Measurements from ENCODE around the gene BCL7C. TPM values are rescaled to one million over a fixed set of nuclear protein-coding genes. Genes with fewer than 3 reads are reported as not detected.

Gene BCL7C
- total and polyA plus RNA-seq, 2 of the 13 experiments (the other 11 are each of a cell fraction or from before 2014, with no cell fraction given), result 17.7 to 33.8 TPM

DNA sequence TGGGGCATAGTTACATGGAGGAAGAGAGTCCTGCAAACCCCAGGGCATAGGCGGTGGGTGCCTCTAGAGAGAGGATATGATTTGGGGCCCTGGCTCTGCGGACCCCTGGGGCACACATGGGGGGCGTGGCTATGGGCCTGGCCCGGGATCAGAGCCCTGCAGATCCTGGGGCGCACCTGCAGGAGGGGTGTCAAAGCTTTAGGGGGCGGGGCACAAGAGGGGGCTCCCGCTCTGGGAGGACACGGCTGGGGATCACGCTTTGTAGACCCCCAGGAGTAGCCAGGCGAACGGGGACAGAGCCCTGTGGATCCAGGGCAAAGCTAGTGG lies 497 bp downstream of the BCL7C start (continued):
- no peak for TF ChIP-seq TMF1 (CRISPR knock-in tag; IDR thresholded peaks at IDR 0.05; ENCODE audit: low read depth)
- no peak for TF ChIP-seq MATR3 (CRISPR knock-in tag; IDR thresholded peaks at IDR 0.05)
- TF ChIP-seq, protein P1, sequence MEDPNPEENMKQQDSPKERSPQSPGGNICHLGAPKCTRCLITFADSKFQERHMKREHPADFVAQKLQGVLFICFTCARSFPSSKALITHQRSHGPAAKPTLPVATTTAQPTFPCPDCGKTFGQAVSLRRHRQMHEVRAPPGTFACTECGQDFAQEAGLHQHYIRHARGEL (CRISPR knock-in tag; IDR thresholded peaks at IDR 0.05), result no peak
- TF ChIP-seq SRF (IDR thresholded peaks at IDR 0.05; ENCODE audit: low read depth, low read length), result no peak
- TF ChIP-seq SP5 (CRISPR knock-in tag; IDR thresholded peaks at IDR 0.05; ENCODE audit: borderline replicate concordance, low read depth), result no peak
- TF ChIP-seq ZNF468 (CRISPR knock-in tag; IDR thresholded peaks at IDR 0.05), result no peak
- TF ChIP-seq THAP11 (CRISPR knock-in tag; IDR thresholded peaks at IDR 0.05), result no peak
- 0 out of 2 replicates have a peak, but pooled peaks have one; percentile 23 for TF ChIP-seq FLYWCH1 (CRISPR knock-in tag; IDR thresholded peaks at IDR 0.05)
- no peak for TF ChIP-seq RNF2 (conservative IDR thresholded peaks at IDR 0.05; ENCODE audit: low read depth)
- no peak for TF ChIP-seq CEBPB (IDR thresholded peaks at IDR 0.05; ENCODE audit: borderline replicate concordance, low read depth, low read length)
- TF ChIP-seq HNRNPLL (IDR thresholded peaks at IDR 0.05; ENCODE audit: low read depth, low read length, poor library complexity, severe bottlenecking), result no peak
- TF ChIP-seq, protein P2, sequence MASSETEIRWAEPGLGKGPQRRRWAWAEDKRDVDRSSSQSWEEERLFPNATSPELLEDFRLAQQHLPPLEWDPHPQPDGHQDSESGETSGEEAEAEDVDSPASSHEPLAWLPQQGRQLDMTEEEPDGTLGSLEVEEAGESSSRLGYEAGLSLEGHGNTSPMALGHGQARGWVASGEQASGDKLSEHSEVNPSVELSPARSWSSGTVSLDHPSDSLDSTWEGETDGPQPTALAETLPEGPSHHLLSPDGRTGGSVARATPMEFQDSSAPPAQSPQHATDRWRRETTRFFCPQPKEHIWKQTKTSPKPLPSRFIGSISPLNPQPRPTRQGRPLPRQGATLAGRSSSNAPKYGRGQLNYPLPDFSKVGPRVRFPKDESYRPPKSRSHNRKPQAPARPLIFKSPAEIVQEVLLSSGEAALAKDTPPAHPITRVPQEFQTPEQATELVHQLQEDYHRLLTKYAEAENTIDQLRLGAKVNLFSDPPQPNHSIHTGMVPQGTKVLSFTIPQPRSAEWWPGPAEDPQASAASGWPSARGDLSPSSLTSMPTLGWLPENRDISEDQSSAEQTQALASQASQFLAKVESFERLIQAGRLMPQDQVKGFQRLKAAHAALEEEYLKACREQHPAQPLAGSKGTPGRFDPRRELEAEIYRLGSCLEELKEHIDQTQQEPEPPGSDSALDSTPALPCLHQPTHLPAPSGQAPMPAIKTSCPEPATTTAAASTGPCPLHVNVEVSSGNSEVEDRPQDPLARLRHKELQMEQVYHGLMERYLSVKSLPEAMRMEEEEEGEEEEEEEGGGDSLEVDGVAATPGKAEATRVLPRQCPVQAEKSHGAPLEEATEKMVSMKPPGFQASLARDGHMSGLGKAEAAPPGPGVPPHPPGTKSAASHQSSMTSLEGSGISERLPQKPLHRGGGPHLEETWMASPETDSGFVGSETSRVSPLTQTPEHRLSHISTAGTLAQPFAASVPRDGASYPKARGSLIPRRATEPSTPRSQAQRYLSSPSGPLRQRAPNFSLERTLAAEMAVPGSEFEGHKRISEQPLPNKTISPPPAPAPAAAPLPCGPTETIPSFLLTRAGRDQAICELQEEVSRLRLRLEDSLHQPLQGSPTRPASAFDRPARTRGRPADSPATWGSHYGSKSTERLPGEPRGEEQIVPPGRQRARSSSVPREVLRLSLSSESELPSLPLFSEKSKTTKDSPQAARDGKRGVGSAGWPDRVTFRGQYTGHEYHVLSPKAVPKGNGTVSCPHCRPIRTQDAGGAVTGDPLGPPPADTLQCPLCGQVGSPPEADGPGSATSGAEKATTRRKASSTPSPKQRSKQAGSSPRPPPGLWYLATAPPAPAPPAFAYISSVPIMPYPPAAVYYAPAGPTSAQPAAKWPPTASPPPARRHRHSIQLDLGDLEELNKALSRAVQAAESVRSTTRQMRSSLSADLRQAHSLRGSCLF (CRISPR knock-in tag; IDR thresholded peaks at IDR 0.05; ENCODE audit: borderline replicate concordance), result no peak
- TF ChIP-seq FOXM1 (CRISPR knock-in tag; IDR thresholded peaks at IDR 0.05), result no peak
- no peak for TF ChIP-seq KDM6A (CRISPR knock-in tag; IDR thresholded peaks at IDR 0.05; ENCODE audit: low read depth)
- TF ChIP-seq SNRNP70 (IDR thresholded peaks at IDR 0.05; ENCODE audit: low read depth, low read length), result no peak
- TF ChIP-seq, protein P3, sequence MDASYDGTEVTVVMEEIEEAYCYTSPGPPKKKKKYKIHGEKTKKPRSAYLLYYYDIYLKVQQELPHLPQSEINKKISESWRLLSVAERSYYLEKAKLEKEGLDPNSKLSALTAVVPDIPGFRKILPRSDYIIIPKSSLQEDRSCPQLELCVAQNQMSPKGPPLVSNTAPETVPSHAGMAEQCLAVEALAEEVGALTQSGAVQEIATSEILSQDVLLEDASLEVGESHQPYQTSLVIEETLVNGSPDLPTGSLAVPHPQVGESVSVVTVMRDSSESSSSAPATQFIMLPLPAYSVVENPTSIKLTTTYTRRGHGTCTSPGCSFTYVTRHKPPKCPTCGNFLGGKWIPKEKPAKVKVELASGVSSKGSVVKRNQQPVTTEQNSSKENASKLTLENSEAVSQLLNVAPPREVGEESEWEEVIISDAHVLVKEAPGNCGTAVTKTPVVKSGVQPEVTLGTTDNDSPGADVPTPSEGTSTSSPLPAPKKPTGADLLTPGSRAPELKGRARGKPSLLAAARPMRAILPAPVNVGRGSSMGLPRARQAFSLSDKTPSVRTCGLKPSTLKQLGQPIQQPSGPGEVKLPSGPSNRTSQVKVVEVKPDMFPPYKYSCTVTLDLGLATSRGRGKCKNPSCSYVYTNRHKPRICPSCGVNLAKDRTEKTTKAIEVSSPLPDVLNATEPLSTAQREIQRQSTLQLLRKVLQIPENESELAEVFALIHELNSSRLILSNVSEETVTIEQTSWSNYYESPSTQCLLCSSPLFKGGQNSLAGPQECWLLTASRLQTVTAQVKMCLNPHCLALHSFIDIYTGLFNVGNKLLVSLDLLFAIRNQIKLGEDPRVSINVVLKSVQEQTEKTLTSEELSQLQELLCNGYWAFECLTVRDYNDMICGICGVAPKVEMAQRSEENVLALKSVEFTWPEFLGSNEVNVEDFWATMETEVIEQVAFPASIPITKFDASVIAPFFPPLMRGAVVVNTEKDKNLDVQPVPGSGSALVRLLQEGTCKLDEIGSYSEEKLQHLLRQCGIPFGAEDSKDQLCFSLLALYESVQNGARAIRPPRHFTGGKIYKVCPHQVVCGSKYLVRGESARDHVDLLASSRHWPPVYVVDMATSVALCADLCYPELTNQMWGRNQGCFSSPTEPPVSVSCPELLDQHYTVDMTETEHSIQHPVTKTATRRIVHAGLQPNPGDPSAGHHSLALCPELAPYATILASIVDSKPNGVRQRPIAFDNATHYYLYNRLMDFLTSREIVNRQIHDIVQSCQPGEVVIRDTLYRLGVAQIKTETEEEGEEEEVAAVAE (CRISPR knock-in tag; IDR thresholded peaks at IDR 0.05; ENCODE audit: borderline replicate concordance), result 0 out of 2 replicates have a peak, but pooled peaks have one; percentile 46
- no peak for TF ChIP-seq DMAP1 (CRISPR knock-in tag; IDR thresholded peaks at IDR 0.05)
- TF ChIP-seq, protein P4, sequence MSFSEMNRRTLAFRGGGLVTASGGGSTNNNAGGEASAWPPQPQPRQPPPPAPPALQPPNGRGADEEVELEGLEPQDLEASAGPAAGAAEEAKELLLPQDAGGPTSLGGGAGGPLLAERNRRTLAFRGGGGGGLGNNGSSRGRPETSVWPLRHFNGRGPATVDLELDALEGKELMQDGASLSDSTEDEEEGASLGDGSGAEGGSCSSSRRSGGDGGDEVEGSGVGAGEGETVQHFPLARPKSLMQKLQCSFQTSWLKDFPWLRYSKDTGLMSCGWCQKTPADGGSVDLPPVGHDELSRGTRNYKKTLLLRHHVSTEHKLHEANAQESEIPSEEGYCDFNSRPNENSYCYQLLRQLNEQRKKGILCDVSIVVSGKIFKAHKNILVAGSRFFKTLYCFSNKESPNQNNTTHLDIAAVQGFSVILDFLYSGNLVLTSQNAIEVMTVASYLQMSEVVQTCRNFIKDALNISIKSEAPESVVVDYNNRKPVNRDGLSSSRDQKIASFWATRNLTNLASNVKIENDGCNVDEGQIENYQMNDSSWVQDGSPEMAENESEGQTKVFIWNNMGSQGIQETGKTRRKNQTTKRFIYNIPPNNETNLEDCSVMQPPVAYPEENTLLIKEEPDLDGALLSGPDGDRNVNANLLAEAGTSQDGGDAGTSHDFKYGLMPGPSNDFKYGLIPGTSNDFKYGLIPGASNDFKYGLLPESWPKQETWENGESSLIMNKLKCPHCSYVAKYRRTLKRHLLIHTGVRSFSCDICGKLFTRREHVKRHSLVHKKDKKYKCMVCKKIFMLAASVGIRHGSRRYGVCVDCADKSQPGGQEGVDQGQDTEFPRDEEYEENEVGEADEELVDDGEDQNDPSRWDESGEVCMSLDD (CRISPR knock-in tag; IDR thresholded peaks at IDR 0.05; ENCODE audit: borderline replicate concordance), result peak; percentile 71; the same call in 1 of the 2 replicates
- no peak for TF ChIP-seq ETV6 (CRISPR knock-in tag; conservative IDR thresholded peaks at IDR 0.05)

Data from HepG2 (cell line).